Left forelimb (tissue), 1 donor: ENCODE measurements around the gene FERMT1.
"Not testable (repeated sequence)": the region's sequence is repeated elsewhere in the genome, so short reads cannot be mapped to it uniquely, and the experiment has no call there.

Source experiments
- DNase-seq: peaks from one replicate; pipeline ENCODE4 v3.0.0-alpha.2; 2018; ENCODE audit warnings: low spot score

FERMT1 gene

DNA sequence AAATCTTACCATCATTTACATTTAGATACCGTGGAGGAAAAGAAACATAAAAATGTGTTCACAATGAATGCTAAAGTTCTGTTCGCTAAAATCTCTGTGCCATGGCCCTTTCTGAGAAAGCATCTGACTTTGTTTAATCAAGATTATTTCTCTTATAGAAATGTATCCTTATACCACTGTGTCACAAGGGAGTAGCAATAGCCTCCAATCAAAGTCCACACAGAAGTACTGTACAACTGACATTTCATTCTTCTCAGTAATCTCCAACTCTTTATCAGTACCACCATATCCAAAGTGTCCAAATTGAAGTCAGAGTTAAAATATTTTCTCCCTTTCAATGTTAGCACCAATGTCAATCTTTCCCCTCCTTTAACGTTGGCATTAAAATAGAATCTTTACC is 6.1 kb downstream of the FERMT1 start:
- no peak for DNase-seq

DNA sequence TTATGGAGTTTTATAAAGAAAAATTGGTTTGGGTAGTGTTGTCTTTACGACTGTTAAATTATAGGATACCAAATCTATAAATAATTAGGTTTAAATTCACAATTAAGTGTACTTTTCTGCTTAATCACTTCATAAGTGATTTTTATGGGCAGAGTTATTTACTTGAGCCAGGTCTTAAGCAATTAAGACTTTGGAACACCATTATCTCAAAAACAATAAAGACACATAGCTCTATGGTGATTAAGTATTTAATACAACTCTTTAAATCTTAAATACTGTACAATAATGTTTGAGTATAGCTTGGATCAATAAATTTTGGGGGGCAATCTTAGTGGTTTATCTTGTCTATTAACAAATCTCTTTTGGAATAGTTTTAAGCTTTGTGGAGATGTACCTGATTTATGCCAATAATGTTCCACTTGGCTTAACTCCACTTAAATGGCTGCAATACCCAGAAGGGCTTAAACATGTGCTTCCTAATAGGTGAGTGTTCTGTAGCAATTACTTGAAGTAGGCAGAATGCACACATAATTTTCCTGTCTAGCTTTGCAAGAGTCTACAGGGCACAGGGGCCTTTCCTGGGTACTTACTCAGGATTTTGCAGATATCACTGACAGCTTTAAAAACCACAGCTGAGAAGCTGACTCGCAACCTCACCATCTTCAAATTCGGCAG is 7.5 kb downstream of the FERMT1 start:
- DNase-seq = no peak

DNA sequence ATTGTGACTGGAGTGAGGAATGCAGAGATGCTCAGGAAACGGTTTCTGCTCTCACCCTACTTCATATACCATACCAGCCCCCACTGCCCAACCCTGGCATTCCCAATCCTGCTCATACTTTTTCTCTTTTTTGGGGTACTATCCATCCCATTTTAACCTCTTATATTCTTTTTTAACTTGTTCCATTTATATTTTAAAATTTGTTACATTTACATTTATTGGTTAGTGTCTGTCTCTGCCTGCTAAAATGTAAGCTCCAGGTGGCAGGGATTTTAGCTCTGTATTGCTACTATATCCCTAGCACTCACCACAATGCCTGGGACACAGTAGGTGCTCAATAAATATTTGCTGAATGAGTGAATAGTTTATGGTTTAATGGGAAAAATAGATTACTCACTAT is 8.1 kb downstream of the FERMT1 start:
- no peak for DNase-seq

DNA sequence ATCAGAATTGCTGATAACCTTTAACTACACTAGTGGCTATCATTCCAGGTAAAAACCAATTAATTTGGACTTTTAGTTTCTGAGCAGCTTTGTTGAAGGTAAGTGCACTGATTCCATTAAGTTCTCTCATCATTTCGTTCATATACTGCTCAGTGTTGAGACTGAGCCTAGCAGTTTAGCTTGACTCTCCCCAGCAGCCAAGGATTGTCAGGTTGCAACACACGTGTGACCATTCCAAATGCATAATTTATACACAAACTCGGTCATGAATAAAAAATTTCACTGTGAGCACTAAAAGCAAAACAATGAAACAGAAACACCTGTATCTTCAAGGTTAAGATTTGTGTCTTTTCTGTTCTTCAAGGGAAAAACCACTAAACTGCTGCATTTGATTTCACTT is 8.9 kb downstream of the FERMT1 start:
- no peak for DNase-seq

DNA sequence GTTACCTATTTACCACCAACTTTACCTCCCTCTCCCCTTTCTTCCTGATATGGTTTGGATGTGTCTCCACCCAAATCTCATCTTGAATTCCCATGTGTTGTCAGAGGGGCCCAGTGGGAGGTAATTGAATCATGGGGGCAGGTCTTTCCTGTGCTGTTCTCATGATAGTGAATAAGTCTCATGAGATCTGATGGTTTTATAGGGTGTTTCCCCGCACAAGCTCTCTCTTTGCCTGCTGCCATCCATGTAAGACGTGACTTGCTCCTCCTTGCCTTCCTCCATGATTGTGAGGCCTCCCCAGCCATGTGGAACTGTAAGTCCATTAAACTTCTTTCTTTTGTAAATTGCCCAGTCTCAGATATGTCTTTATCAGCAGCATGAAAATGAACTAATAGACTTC is 9.9 kb downstream of the FERMT1 start:
- DNase-seq = not testable (repeated sequence)

DNA sequence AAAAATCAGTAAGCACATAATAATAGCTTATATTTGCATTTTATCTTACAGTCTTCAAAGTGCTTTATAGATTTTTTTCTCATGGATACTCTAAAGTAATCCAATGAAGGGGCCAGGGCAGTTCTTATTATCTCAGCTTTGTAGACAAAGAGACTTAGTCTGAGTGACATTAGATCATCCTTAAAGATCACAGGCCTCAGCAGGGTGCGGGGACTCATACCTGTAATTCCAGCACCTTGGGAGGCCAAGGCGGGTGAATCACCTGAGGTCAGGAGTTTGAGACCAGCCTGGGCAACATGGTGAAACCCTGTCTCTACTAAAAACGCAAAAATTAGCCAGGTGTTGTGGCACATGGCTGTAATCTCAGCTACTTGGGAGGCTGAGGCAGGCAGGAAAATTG is 14.5 kb downstream of the FERMT1 start:
- DNase-seq = no peak

DNA sequence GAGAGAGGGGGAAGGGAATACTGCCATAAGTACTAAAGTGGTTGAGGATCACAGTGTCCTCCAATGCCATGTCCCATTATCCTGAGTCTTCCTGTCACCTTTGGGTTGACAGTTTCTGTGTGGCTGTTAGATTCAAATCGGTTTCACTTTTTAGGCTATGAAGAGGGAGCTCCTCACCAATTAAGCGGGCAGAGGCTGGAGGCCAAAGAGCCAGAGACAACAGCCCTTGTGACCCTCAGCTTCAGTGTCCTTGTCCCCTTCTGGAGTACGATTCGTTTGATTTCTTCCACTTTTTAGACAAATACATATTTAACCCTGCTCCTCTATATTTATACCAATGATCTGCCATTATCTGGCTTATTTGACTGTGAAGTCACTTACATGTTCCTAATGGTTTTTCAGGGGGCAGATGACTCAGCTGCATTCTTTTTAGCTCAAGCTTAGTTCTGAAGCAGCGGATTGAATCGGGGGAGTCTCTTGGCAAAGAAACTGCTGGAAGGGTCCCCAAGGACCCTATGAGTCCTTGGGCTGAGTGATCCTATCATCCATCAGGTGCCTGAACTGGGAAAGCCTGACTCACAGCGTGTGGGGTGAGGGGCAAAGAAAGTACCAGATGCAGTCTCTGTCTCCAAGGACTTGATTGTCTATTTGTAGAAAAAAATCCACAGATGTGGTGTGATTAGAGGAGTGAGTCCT is 18.2 kb downstream of the FERMT1 start:
- no peak for DNase-seq

DNA sequence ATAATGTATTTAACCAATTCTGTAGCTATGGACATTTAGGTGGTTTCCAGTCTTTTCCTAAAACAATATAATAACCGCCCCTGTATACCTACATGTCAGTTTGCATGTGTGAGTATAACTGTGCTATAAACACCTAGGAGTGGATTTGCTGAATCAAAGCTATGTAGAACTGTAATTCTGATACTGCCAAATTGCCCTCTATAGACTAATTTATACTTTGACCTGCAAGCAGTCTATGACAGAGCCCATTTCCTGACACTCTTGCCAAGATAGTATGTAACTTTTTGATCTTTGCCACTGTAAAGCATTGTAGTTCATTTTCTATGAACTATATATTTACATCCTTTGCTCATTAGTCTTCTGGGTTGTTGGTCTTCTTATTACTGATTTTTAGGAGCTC is 19.5 kb downstream of the FERMT1 start:
- DNase-seq = no peak

DNA sequence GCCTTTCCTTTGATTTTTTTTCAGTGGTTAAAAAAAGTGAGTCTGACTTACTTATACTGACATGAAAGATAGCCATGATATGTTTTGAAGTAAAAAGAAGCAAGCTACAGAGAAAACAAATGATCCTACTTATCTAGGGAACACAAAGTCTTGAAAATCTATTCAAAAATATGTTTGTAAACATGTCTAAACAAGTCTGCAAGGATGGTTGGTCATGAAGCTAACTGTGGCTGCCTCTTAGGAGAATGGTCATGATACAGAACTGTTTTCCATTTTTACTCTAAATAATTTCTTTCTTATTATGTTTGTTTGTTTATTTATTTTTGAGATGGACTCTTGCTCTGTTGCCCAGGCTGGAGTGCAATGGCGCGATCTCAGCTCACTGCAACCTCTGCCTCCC is 21.5 kb downstream of the FERMT1 start:
- no peak for DNase-seq

DNA sequence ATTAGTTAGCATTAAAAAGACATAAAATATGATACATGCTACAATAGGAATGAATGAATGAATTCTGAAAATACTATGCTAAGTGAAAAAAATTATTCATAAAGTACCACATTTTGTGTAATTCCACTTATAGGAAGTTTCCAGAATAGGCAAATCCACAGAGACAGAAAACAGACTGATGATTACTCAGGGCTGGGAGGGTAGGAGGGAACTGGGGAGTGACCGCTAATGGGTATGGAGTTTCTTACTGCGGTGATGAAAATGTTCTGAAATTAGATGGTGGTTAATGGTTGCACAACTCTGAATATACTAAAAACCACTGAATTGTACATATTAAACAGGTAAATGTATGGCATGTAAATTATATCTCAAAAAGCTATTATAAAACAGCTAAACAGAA is 22.6 kb downstream of the FERMT1 start:
- DNase-seq = no peak

DNA sequence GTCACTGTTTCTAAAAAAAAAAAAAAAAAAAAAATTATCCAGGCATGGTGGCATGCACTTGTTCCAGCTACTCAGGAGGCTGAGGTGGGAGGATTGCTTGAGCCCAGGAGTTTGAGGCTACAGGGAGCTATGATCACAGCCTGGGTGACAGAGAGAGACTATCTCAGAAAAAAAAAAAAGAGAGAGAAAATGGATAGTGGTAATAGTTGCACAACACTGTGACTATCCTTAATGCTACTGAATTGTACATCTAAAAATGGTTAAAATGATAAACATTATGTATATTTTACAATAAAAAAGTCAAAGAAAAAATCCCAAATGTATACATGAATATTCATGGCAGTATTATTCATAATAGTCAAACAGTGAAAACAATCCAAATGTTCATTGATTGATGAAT is 23.0 kb downstream of the FERMT1 start:
- DNase-seq = no peak

DNA sequence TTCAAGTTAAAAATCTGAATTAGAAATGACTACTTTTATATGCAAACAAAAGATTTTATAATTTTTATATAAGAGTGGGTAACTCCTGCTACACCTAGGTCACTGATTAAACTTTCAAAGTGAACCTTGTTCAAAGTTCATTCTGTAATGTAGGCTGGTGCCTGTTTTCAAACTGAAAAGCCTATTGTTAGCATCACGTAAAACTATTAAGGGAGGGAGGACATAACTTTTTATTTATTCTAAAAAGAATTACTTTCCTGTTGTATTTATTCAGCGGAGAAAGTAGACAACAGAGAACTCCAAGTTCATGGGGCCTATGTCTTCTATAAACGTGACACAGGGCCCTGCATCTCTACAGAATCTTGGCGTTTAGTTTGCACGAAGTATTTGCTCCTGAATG is 27.4 kb downstream of the FERMT1 start:
- DNase-seq = no peak

DNA sequence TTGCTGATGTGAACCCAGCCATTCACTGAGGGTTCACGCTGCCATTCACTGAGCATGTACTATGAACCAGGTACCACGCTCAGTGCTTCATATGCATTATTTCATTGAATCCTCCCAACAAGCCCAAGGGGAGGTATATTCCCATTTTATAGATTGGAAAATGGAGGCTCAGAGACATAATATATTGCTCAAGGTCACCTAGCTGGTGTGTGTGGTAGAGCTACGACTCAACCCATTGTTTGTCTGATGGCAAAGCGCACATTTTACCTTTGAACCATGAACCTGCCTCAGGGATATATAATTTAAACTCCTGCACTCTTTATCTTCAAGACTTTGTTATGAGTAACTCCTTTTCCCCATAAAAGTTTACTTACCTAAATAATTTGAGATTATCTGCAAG is 28.3 kb downstream of the FERMT1 start:
- DNase-seq = no peak

DNA sequence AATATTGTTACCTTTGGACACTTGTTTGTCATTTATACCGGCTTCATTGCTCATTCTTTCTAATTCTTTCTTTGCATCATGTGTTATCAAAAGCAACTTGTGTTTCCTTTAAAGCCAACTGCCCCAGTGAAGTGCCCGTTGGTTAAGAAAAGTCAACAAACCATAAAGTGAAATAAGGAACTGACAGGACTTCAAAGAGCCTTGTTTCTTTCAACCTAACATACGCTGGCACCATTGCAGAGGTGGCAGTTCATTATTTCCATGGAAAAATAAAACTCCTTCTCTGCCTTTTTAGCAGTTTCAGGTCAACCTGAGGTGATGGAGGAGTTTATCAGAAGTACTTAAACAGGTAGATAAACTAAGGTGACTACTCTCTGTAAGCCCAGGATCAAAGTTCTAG is 28.8 kb downstream of the FERMT1 start:
- no peak for DNase-seq

DNA sequence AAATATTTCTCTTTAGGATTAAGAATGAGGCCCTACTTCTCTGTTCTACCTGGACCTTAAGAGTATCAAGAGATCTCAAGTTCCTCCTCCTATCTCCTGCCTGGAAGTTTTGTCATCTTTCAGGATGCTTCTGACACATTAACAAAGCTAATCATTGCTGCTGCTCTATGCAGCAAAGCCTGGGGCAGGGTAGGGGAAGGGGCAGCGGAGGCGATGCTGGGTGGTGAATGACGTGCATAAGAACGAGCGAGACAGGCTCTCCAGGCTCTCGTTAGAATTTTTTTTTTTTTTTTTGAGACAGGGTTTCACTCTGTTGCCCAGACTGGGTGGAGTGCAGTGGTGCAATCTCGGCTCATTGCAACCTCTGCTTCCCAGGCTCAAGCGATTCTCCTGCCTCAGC is 31.2 kb downstream of the FERMT1 start:
- no peak for DNase-seq

DNA sequence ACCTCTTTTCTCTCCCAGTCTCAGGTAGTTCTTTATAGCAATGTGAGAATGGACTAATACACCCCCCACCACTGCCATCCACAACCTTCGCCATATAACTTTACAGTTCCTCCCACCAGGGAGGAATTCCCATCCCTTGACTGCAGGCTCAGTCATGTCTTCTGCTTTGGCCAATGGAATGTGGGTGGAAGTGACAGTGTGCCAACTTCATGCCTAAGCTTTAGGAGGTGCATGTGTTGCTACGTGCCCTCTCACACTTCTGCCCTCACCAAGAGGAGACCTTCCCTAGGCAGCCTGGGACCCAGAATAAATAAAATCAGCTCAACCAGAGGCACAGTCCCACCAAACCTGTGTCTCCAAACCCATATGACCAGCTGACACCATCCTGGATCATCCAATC is 36.0 kb downstream of the FERMT1 start:
- no peak for DNase-seq

DNA sequence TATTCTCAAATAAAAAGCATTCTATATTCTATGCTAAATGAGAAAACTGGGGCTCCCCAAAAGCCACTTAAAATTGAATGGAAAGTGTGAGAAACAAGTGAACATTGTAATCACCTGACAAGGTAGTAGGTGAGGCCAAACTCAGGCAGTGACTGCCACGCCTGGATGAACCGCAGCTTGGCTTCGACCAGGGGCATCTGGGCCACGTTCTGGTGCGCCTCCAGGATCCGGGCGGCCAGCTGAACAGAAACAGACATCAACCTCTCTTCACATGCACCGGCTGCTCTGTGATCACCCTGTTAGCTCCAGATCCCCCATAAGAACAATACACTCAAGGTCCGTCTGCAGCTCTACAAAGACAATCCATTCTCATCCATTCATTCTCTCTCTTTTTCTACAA is 38.9 kb downstream of the FERMT1 start:
- no peak for DNase-seq

DNA sequence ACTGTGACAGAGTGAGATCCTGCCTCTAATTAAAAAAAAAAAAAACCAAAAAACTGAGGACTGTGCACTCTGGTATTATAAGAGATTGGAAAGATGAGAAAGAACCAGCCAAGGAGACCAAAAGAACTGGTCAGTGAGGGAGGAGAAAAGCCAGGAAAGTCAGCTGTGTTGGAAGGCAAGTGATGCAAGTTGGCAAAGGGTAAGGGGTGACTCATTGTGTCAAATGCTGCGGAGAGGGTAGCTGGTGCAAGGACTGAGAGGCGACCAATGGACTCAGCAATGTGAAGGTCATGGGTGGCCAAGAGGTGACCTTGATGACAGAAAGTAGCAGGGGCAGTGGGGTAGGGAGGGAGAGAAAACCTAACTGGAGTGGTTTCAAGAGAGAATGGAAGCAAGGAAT is 41.6 kb downstream of the FERMT1 start:
- no peak for DNase-seq

DNA sequence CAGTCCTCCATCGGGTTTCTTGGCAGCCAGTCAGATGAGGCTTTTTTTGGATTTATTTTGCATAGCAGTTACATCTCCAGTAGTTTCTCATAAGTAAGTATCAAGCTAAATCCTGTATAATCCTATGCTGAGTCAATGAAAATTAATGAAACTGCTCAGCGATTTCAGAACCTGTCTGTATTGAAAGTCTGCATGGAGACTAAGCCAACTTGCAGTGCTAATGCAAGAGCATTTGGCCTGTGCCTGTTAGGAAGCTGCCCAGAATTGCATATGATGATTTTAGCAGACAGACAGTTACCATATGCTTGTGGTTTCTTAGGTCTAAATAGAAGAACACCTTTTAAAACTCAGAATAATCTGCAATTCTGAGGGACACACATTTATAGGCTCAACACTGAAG is 43.8 kb downstream of the FERMT1 start:
- DNase-seq = no peak

DNA sequence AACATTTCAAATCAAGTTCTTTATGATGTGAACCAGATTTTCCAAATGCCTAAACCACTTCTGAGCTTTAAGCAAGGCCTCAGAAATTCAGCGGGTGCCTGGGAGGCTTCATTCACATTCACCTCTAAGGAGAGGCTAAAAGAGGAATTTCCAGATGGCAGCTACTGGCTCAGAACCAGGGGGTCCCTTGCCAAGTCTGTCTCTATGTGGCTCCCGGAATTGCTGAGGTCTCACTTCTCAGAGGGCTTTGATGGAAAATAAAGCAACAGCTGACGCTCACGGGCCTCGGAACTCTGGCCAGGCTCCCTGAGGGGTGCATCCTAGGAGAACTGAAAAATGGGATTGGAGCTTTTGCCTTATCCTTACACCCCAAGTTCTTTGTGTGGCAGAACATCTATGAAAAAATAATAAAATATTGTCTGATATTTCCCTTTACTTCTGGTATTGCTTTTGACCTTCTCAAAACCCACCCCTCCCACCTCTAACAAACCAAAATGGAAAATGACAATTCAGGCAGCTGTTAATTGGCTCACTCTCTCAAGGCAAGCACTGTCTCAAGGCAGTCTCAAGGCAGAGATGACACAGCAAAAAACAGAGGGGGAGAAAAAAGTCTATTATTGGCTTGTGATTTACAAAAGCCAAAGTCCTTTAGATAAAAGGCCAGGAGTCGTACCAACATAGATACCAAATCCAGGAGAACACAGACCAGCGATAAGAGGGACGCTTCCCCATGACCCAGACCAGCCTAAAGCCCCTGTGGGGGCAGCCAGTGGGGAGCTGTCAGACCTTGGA is 47.2 kb downstream of the FERMT1 start:
- peak; percentile 82 for DNase-seq

DNA sequence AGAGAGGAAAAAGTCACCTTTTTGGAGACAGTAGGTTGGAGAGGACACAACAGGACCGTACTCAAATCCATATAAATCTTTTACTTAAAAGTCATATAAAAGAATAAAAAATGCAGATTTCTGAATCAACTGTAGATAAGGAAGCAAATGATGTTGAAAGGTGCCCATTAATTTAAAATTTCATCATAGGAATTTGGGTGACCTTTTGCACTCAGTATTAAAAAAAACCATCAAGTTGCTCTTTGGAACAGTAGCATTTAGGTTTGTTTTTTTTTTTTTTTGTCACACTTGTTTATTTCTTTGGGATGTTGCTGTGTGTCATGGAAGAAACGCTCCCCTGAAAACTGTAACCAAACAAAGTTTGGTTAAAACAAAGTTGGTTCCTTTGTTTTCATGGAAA is 48.0 kb downstream of the FERMT1 start:
- no peak for DNase-seq

DNA sequence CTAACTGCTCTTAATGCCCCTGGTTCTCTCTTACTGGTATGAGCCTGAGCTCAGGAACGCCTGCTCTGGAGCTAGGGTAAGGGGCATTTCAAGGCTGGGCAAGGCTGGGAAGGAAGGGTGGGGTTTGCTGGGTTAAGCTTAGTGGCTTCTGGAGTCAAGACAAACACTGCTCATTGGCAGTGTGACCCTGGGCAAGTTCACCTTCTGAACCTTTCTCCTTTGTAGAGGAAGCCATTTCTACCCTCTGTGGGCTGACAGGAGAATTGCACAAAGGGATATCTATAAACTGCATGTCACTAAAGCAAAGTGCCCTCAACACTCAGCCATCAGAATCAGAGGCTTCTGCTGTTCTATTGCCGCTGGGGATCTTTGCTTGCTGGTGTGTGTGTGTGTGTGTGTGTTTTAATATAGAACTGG is 48.7 kb downstream of the FERMT1 start:
- DNase-seq = no peak
